AG10803 (cell line): ENCODE measurements around the gene TSEN54.

Experiments used
- DNase-seq: peaks from one replicate; pipeline ENCODE4 v3.0.0; 2010; ENCODE audit warnings: low read depth
- H3K4me3 ChIP-seq: 2 replicates; pipeline ENCODE4 v1.5.1; 2011; ENCODE audit warnings: mild to moderate bottlenecking, low read length, control low read depth
- CTCF ChIP-seq: conservative IDR thresholded peaks from 2 replicates; pipeline ENCODE4 v1.5.1; 2011; ENCODE audit warnings: mild to moderate bottlenecking, low read length, control low read depth, inconsistent platforms

The TSEN54 gene

GRCh38 chr17:75547091-75547490, 30.8 kb downstream of the TSEN54 start:
- H3K4me3 ChIP-seq = no peak overlapping the region
- DNase-seq = no peak
- no peak for TF ChIP-seq CTCF

GRCh38 chr17:75548813-75549212, 32.5 kb downstream of the TSEN54 start:
- no peak for DNase-seq
- no peak for TF ChIP-seq CTCF
- H3K4me3 ChIP-seq = no peak overlapping the region

- H3K4me3 ChIP-seq = no peak overlapping the region
- no peak for TF ChIP-seq CTCF
- no peak for DNase-seq
Observed at GRCh38 chr17:75549246-75550138, 33.2 kb downstream of the TSEN54 start.

GRCh38 chr17:75550139-75550465, 33.8 kb downstream of the TSEN54 start:
- no peak for TF ChIP-seq CTCF
- DNase-seq = no peak
- no peak overlapping the region for H3K4me3 ChIP-seq

GRCh38 chr17:75551266-75551665, 34.9 kb downstream of the TSEN54 start:
- no peak for DNase-seq
- TF ChIP-seq CTCF = no peak
- no peak overlapping the region for H3K4me3 ChIP-seq

GRCh38 chr17:75552425-75553294, 36.3 kb downstream of the TSEN54 start:
- H3K4me3 ChIP-seq = no peak overlapping the region
- TF ChIP-seq CTCF = no peak
- DNase-seq = no peak
